Hair follicular keratinocyte (primary cell): ENCODE measurements around the gene ABTB2. TPM values are rescaled to one million over a fixed set of nuclear protein-coding genes. Genes with fewer than 3 reads are reported as not detected.

Experiments used
- total RNA-seq: library from RNA; depleted of rRNA; stranded (reverse); fragments of >200 nt; gene quantifications from 2 replicates; pipeline ENCODE4 v1.2.3, GENCODE V29; 2015

ABTB2 gene
- total RNA-seq, result 1.9 and 3.4 TPM in 2 replicates

DNA sequence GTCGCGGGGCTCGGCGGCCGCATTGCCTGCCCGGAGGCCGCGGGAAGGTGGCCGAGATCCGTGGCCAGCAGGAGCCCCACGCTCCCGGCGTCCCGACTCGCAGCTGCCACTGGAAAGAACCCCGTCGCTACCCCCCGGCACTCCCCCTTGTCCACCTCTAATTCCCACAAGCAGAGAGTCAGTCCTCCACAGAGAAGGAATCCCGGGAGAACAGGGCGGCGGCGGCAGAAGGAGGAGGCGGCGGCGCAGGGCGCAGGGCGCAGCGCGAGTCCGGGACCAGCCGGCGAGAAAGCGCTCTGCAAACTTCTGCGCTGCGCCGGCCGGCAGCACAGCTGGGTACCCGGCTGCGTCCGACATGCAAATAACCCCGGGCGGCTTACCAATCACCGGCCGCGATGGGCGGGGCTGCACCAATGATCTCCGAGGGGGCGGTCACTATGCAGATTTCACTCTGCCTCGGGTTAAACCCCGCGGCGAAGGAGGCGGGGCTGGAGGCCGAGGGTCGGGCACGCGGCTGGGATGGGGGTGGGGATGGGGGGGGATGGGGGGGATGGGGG, at the start of gene ABTB2:
TSS of gene ABTB2 (minus strand) at position 310 of the 557 bp plus-strand sequence.

DNA sequence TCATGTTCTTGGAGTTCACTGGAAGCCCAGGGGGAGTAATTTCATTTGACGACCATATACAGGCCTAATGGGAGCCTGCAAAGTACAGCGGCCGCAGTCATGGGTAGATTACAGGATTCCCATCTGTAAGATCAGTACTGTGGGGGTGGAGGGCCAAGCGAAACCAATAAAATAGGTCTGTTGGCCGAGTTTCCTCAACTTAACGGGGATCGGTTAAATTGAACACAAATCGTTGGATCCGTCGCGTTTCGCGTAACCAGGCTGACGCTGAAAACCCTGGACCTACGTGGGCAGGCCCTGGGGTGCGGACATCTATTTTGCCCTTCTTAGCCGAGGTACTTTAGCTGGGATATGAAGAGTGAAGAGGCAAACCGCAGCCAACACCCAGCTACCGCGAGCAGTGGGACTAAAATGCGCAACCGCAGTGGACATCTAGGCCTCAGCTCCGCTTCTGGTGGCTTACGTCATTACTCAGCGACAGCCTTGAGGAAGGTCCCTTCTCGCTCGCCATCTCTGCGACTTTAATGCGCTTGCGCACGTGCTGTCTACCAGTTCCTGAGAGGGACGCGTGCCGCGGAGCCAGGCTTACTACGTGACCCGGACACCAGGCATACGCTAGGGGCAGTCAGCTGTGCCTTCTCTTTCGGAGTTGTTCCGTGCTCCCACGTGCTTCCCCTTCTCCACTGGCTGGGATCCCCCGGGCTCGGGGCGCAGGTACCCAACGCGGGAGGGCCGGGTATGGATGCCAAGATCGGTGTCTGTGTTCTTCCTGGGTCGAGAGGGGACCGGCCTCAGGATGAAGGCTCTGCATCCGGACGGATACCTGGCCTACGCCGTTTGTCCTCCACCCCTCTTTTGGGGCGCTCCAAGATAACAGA, 252.5 kb downstream of the ABTB2 start, which contains the start of gene NAT10:
TSS of gene NAT10 (plus strand) at position 551 of the 878 bp plus-strand sequence. CDS start 2,597 bp downstream, outside the sequence.

Other genes with a start within 250 kb of the ABTB2 start
- 45.4 and 52.0 TPM in 2 replicates for gene CAT, start 80.9 kb upstream of the ABTB2 start, total RNA-seq
- not detected in 2 replicates for gene ELF5, start 155.8 kb upstream of the ABTB2 start, total RNA-seq